Stimulated activated CD4-positive, alpha-beta T cell treated with anti-CD3 and anti-CD28 coated beads, Interleukin-15, amount 100 ng/mL, for 1 hour (primary cell): Measurements from ENCODE around the gene PARP12.

Experiments used
- DNase-seq, 2 donors: peaks; one replicate each; pipeline ENCODE4 v3.0.0-alpha.2; 2020; ENCODE audit warnings: low read depth in 1 of 2, low spot score in 1 of 2

Gene PARP12

DNA sequence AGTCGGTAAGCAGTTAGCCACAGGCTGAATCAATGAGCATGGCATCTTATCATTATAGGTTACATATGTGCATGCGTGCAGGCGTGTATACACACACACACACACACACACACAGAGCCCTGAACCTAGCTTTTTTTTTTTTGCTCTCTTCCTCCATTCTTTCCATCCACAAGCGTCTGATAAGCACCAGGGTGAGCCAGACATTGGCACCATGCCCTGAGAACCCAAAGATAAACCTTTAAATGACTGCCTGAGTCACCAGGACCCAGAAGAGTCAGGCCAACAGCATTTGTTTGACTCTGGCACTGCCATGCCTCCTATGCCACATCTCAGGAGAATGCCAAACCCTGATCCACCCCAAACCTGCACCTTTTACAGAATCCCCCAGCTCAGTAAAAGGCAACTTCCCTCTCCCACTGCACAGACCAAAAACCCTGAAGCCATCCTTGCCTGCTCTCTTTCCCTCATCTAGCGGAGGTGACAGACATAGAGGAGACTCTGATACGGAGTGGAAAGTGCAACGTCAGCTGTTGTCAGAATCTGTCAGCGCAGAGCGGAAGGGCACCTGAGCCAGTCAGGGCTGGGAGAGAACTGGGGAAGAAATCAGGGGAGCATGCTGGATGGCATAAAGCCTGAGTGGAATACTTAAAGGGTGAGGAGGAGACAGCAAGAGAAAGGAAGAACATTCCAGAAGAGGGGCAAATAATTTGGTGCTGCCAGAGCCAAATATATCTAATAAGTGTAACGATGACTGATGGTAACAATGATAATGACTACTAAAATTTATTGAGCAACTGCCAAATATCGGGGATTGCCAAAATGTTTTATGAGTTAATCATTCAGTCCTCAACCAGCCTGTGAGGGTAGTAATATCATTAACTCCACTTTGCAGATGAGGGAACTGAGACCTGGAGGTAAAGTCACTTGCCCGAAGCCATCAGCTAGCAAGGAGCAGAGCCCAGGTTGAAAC is 3.2 kb downstream of the PARP12 start:
- DNase-seq: peak; percentile 11 to 15

DNA sequence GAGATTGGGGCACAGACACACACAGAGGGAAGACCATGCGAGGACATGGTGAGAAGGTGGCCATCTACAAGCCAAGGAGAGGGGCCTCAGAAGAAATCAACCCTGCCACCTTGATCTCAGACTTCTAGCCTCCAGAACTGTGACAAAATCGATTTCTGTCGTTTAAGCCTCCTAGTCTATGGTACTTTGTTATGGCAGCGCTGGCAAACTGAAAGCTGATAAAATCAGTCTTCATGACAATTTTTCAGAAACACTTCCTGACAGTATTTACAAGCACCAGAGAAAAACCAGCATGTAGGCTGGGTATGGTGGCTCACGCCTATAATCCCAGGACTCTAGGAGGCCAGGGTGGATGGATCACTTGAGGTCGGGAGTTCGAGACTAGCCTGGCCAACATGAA is 4.2 kb downstream of the PARP12 start:
- DNase-seq: no peak

DNA sequence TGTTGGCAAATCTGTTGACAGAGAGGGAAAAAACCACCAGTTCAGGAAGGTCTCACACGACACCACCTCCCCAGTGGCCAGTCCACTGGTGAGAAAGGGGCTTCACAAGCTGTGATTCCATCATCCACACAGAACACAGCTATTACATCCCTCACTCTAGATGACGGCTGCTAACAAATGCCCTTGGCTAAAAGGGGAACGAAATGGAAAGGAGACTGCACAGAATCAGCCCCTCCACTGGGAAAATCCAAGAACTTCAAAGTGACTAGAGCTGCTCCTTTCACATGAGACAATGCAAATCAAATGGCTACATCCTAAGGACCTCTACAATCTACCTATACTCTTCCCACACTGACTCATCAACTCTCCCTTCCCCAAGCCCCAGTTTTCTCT is 5.6 kb downstream of the PARP12 start:
- no peak for DNase-seq

DNA sequence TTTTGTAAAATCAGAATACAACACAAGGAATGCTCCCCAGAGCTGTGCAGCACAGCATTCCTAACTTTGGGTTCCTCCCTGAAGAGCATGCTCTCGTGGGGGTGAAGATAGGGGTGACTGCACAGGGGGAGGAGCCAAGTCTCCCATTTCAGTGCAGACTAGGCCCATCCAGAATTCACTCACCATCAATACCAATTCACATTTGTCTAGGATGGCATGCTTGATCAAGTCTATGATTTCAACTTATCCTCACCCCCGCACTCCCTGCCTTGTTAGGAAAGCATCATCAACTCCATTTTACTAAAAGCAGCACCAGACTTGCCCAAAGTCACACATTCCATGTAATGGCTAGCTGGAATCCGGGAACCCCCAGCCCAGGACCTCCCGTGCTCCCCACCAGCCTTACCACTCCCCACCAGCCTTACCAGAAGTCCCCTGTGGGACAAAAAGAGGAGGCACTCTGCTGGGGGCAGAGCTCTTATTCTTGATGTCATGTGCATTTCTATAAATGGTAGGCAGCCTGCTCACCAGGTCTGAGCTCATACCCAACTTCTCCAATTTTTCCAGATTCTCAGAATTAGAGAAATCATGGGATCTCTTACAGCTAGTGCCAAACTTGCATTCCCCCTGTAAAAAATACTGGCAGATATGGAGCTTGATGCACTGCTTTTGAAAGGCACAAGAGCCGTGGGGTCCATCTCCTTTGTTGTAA is 6.2 kb downstream of the PARP12 start:
- DNase-seq: no peak

DNA sequence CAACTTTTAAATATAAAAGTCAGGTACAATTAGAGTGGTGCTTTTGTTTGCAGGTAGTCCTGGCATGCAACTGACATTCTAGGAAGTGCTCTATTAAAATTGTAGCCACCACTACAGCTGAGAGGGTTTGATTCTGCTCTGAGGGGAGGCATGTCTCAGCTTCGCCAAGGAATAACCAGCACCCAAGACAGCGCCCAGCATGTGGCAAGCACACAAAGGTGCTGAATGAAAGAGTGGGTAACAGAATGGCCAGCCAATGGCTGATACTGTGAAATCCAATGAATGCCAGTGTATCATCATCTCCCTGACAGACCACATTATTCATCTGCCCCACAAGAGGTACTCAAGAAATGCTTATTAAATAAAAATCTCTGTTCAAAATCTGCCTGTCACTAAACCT is 6.9 kb downstream of the PARP12 start:
- DNase-seq: no peak

DNA sequence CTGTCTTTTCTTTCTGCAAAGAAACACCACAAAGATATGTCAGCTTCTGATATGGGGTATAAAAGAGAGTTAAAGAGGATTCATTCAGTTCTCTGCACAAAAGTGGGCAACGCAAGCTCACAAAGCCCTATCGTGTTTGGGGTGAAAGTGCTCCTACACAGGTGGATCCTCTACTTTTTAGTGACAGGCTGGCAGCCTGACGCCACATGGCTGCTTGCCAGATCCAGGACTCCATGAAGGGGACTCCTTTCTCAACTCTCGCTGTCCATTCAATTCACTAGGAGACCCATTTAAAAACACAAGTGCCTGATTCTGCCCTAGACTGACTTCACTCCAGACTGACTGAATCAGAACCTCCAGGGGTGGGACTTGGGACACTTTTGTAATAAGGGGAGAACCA is 8.0 kb downstream of the PARP12 start:
- no peak for DNase-seq

DNA sequence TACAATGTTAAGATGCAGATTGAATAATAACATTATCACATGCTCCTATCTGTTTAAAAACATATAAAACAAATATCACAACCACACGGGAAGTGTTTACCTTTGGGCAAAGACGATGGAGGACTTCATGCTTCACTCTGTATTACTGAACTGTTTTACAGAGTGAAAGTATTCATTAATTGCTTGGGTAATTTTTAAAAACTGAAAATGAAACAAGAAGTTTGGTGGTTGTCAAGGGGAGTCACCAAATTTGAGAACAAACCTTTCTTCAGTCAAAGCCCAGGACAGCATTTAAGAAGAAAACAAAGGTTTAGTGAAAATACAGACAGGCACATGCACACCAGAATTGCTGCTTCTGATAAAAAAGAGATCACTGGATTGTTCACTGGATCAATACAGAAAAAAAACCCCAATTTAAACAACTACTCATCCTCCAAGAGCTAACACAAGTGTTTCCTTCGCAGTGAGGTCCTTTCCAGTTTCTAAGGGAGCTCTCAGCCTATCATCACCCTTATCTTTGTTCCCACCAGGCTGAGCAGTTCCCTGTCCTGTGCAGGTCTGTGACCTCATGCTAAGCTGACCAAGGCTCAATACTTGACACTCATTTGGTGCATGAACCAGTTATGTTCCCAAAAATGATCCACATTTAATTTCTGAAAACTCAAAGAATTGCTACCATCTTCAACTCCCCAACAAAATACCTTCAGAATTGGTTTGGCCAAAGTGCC is 8.8 kb downstream of the PARP12 start:
- DNase-seq: no peak

DNA sequence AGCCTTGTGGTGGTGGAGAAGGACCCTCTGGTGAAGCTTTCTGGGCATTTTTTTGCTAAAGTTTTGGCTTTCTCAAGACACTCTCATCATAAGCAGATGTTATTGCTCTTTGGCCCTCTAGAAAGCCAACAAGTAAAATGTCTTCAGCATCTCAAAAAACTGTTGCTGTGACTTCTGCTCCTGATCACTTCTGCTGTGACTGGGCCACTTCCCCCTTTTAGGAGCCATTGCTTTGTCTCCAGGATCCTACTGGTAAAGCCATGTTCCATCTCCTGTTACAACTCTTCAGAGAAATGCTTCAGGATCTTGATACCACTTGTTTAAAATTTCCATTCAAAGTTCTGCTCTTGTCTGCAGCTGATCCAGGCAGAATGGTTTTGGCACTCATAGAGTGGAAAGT is 10.9 kb downstream of the PARP12 start:
- DNase-seq: no peak

DNA sequence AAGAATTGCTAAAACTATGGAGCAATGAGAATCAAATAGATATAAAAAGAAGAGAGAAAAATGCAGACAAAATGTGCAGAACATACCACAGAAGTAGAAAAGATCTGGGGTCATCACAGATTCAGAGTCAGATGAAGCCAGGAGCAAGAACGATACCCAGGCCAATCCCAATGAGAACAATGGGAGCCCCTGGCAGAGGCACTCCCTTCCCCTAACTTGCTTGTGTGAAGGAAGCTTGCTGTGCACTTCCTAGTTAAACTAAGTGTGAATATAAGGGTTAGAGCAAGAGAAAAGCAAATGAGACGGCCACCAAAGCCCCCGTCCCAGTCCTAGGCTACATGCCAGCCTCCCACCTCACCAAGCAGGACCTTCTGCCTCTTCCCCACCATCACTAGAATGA is 12.7 kb downstream of the PARP12 start:
- DNase-seq: no peak

DNA sequence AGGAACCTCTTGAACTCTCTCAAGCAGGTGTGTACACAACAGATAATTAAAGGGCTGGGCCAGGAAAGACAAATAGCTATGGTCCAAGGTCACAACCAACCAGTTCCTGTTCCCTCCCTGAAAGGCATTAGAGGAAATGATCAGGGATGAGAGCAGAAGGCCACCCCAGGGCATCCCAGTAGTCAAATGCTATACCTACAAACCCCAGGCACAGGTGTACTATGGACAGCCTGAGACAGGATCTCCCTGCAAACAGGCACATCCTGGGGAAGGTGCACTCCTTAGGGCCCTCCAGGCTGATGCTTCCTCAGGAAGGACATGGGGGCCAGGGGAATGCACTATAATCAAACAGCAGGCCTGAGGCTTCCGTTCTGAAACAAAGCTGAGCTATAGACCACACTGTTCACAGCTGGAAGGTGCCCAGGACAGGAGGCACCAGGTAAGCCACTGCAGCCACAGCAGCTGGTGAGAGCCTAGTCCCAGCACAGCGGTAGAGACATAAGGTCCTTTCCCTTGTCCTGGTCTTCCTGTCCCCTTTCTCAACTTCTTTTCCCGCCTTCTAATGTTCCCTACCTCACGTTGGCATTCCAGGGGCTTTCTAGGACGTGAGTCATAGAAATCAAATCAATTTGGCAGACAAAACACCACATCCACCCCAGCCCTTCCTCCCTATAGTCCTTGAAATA is 13.3 kb downstream of the PARP12 start:
- no peak for DNase-seq

DNA sequence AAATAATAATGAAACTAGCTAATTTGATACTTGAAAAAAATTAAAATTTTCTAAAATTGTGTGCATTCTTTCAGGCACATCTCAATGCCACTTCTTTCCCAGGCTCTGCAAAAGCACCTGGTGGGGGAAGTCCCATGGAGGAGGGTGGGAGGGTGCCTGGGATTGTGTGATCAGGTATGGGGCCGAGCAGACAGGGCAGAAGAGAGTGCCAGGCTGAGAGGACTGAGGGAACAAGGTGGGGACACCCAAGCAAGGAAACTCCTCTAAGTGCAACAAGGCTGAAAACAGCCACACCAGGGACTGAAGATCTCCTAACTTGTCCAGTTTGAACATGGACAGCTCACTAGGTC is 13.8 kb downstream of the PARP12 start:
- no peak for DNase-seq

DNA sequence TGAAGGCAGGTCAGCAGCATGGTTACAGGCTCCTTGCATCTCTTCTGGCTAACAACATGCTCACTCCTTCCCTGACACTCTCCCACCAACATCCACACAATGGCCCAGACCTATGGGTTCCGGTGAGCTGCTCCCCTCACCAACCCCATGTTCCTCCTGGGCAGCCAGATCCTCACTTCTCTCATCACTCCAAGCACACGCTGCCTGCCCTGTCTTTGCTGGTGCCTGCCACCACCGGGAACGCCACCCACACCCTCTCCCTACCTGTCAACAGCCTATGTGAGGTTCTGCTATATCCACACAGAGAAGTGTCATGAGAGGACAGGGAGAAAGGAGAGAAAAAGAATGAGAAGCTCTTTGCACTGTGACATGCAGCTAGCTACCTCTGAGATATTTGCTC is 14.6 kb downstream of the PARP12 start:
- DNase-seq: no peak

DNA sequence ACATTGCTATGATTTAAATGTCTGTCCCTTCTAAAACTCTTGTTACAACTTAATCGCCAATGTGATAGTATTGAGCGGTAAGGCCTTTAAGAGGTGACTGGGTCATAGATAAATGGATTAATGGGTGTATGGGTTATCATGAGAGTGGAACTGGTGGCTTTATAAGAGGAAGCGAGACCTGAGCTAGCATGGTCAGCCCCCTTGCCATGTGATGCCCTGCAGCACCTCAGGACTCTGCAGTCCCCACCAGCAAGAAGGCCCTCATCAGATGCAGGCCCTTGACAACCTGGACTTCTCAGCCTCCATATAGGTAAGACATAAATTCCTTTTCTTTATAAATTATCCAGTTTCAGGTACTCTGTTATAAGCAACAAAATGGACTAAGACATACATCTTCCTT is 15.6 kb downstream of the PARP12 start:
- no peak for DNase-seq

DNA sequence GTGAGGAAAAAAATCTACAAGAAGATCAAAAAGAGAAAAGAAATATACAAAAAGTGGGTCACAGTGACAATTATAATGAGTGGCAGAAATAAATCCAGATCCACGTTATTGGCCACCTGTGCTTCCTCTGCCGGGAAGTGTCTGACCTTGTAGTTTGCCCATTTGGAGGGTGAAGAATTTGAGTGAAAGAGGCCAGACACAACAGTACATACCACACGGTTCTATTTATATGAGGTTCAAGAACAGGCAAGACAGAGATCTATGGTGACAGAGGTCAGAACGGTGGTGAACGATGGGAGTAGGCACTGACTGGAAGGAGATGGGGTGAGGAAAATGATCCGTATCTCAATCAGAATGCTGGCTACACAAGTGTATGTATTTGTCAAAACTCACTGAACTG is 17.1 kb downstream of the PARP12 start:
- DNase-seq: no peak

DNA sequence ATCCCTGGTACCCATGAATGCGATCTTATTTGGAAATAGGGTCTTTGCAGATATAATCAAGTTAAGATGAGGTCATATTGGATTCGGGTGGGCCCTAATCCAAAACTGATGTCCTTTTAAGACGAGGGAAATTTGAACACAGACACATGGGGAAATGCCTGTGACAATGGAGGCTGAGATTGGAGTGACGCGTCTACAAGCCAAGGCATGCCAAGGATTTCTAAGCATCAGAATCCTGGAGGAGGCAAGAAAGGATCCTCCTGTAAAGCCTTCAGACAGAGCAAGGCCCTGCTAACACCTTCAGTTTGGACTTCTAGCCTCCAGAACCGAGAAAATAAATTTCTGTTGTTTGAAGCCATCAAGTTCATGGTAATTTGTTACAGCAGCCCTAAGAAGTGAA is 18.5 kb downstream of the PARP12 start:
- no peak for DNase-seq

DNA sequence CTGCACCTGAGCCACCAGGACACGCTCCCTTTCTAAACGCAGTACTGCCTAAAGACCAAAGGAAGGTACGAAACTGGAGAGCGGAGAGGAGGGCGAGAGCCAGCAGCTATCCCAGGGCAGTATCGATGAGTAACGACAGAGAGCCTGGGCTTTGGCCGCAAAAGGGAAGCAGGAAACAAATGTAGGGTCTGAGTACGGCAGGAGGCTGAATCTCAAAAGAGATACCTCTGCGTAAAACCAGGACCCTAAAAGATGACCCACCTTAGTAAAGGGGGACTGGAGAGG is 20.4 kb downstream of the PARP12 start:
- DNase-seq: no peak

DNA sequence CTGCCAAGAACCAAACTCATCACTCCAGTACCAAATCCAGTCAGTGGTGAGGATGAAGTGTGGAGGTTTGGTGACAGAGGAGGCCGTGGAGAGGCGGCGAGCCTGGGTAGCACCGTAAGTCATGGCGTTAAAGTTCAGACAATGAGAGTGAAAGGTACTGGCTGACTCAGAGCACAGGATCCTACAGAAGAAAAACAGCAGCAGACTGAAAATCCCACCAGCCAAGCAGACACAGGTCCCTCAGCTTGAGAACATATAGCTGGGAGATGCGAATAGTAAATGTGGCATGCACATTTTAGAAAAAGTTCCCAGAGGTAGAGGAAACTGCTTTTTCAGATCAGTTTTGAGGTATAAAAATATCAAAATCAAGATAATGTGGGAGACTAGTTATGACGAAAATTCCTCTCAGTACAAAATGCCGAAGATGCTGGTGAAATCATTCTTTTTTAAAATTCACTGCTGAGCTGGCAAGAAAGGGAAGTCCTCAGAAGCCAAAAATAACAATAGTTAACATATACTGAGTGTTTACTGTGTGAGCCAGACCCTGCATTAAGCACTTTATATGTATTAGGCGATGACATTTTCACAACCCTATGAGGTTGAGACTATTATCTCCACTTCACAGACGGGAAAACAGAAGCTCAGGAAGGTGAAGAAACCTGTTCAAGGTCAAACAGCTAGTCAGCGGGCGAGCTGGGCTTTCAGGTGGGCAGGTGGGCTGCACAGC is 20.9 kb downstream of the PARP12 start:
- no peak for DNase-seq

DNA sequence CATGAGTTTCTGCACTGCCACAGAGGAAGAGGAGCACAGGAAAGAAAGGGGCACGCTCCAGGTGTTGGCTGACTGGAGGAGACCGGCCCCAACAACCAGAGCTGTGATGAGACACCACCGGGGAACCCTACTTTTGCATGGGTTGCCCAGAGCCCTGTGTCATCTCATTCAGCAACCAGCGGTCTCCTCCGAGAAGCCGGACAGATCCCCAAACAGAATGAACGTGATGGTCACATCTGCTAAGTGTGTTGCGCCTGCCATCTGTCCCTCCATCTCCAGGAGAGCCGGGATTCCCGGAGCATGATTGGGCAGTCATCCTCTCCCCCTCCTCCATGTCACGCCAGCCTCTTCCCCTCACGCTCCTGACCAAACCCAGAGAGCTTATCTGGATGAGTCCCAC is 22.9 kb downstream of the PARP12 start:
- DNase-seq: no peak

DNA sequence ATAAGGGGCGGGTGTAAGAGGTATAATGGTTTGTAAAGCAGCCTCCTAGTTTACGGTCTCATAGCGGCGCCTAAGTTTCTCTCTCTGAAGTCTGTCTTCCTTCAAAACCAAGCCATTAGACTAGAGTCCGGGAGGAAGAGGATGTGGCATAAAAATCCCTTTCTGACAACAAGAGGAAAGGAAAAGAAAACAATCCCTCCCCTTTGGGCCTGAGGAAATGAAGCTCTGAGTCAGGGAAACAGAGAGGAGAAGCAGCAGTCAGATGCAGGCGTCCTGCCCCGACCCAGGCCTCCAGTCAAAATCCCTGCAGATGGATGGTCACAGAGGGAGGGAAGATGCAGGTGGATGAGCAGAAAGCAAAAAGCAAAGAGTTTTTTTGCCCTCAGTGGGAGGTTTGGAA is 23.7 kb downstream of the PARP12 start:
- DNase-seq: no peak

DNA sequence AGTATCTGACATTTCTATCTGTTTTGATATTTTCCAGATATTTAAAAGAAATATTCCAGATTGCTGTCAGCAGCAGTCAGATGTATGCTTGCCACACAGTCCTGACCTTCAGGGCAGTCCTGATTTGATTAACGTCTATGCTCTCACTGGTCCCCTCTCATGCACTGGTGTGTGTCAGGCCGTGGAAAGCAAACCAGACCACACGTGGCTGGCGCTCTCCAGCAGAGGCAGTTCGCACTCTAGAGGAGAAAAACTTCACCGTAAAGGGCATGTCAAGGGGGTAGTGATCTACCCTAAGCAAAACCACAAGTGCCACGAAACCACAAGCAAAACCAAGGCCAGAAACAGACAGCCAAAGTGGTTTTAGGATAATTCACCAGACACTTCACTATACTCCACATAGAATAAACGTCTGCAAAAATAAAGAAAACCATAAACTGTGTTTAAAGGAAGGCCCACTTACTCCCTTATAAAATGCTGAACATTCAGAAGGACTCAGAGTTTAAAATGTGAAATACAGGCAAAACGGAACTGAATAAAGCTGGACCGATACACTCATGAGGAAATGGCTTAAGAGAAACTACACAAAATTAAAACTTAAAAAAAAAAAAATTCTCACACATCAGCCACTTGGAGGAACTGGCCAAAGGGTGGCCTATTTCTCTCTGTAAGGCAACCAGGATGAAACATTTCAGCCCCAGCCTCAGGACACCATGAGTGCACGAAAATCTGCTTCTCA is 26.4 kb downstream of the PARP12 start:
- DNase-seq: no peak
